HS-27A (cell line): ENCODE results near the gene PMEPA1.

Source experiments
- DNase-seq: peaks from one replicate; pipeline ENCODE4 v3.0.0-alpha.2; 2012; ENCODE audit warnings: low read depth, missing footprints

Gene PMEPA1

GRCh38 chr20:57709823-57710799 is at the start of gene PMEPA1:
PMEPA1 (minus strand) TSS chr20:57710015; CDS start chr20:57709582, 433 bp downstream.
- DNase-seq: no peak

- no peak for DNase-seq
Observed at GRCh38 chr20:57757767-57758166, 48.0 kb upstream of the PMEPA1 start.

- no peak for DNase-seq
Observed at GRCh38 chr20:57756921-57757320, 47.1 kb upstream of the PMEPA1 start.

- DNase-seq: no peak
Observed at GRCh38 chr20:57756213-57756612, 46.4 kb upstream of the PMEPA1 start.

- no peak for DNase-seq
Observed at GRCh38 chr20:57755609-57756008, 45.8 kb upstream of the PMEPA1 start.

- no peak for DNase-seq
Observed at GRCh38 chr20:57754190-57754589, 44.4 kb upstream of the PMEPA1 start.

- no peak for DNase-seq
Observed at GRCh38 chr20:57753332-57754164, 43.7 kb upstream of the PMEPA1 start.

GRCh38 chr20:57751411-57751810 is 41.6 kb upstream of the PMEPA1 start:
- DNase-seq: no peak

- DNase-seq: no peak
Observed at GRCh38 chr20:57749869-57750268, 40.1 kb upstream of the PMEPA1 start.

- DNase-seq: no peak
Observed at GRCh38 chr20:57749131-57749690, 39.4 kb upstream of the PMEPA1 start.

- DNase-seq: peak; percentile 71
Observed at GRCh38 chr20:57748601-57749130, 38.9 kb upstream of the PMEPA1 start.

GRCh38 chr20:57747861-57748481 is 38.2 kb upstream of the PMEPA1 start:
- no peak for DNase-seq

- DNase-seq: no peak
Observed at GRCh38 chr20:57746832-57747404, 37.1 kb upstream of the PMEPA1 start.

GRCh38 chr20:57746201-57746600 is 36.4 kb upstream of the PMEPA1 start:
- DNase-seq: no peak

GRCh38 chr20:57744206-57744605 is 34.4 kb upstream of the PMEPA1 start:
- no peak for DNase-seq

- DNase-seq: no peak
Observed at GRCh38 chr20:57743450-57744095, 33.8 kb upstream of the PMEPA1 start.

GRCh38 chr20:57742507-57743181 is 32.8 kb upstream of the PMEPA1 start:
- no peak for DNase-seq

- DNase-seq: no peak
Observed at GRCh38 chr20:57738484-57738883, 28.7 kb upstream of the PMEPA1 start.

GRCh38 chr20:57738053-57738452 is 28.2 kb upstream of the PMEPA1 start:
- no peak for DNase-seq

- DNase-seq: no peak
Observed at GRCh38 chr20:57737349-57737748, 27.5 kb upstream of the PMEPA1 start.
